Activated T-cell treated with anti-CD3 and anti-CD28 coated beads, Interleukin-2, amount 50 U/mL, for 1 hour (primary cell): Measurements from ENCODE around the gene PRKCA.
"Not testable (repeated sequence)": the region's sequence is repeated elsewhere in the genome, so short reads cannot be mapped to it uniquely, and the experiment has no call there.

Experiments used
- DNase-seq: peaks from one replicate; pipeline ENCODE4 v3.0.0-alpha.2; 2020

Gene PRKCA

DNA sequence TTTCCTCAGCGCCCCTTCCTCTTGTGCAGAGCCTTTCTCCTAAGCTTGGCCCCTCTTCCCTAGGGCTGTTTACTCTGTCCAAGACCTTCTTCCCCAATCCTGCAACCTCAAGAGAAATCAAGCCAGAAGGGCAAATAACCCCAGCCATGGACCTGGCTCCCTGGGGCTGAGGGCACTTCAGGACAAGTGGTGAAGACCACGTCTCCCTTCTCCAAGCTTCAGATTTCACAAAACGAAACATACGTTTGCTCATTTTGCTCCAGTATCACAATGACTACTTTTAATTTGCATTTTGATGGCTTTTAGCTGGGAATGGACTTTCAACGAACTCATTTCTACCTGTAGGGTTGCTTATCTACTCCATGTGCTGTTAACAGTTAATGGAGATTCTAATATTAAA, 392.7 kb downstream of the PRKCA start:
- DNase-seq: no peak

- no peak for DNase-seq
These were observed 395.9 kb downstream of the PRKCA start for GRCh38 chr17:66698270-66698669.

DNA sequence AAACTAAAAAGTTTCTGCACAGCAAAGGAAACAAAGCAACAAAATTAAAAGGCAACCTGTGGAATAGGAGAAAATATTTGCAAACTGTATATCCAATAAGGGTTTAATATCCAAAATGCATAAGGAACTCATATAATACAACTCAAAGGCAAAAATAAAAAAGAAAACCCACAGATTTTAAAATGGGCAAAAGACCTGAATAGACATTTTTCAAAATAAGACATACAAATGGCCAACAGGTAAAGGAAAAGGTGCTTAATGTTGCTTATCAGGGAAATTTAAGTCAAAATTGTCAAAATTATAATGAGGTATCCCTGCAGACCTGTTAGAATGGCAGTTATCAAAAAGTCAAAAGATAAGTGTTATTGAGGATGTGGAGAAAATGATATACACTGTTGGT, 399.0 kb downstream of the PRKCA start:
- DNase-seq: no peak

GRCh38 chr17:66702106-66702936, 399.9 kb downstream of the PRKCA start:
- DNase-seq: no peak

- DNase-seq: no peak
These were observed 402.6 kb downstream of the PRKCA start for GRCh38 chr17:66704858-66705520.

- no peak for DNase-seq
These were observed 404.5 kb downstream of the PRKCA start for GRCh38 chr17:66706851-66707450.

DNA sequence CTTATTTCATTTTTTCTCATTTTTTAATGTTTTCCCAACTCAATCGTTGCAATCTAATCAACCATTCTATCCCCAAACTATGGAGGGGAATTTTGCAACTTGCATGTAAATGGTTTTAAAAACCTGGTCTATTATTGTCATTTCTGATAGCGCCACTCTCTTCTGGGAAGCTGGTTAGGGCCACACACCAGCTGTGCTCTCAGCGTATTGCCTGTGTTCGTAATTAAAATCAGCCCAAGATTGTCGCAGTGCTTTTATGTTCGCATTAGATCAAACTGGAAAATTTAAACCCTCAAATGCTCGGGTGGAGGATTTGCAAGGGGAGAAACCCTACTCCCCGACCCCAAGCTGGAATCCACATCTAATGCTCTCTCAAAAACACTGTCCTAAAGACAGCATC, 409.0 kb downstream of the PRKCA start:
- no peak for DNase-seq

- no peak for DNase-seq
These were observed 409.5 kb downstream of the PRKCA start for GRCh38 chr17:66711881-66712321.

GRCh38 chr17:66712453-66712852, 410.0 kb downstream of the PRKCA start:
- no peak for DNase-seq

DNA sequence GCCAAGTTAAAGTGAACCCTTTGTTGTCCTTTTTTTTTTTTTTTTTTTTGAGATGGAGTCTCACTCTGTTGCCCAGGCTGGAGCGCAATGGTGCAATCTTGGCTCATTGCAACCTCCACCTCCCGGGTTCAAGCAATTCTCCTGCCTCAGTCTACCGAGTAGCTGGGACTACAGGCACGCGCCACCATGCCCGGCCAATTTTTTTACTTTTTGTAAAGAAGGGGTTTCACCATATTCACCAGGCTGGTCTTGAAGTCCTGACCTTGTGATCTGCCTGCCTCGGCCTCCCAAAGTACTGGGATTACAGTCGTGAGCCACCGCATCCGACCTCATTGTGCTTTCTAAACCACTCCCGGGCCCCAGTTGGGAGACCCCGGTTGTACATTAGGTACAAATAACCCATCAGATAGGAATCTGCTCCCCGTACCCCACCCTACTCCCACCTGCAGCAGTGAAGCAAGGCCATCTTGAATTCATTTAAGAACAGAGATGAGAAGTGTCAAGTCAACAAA, 410.7 kb downstream of the PRKCA start:
- DNase-seq: not testable (repeated sequence)

DNA sequence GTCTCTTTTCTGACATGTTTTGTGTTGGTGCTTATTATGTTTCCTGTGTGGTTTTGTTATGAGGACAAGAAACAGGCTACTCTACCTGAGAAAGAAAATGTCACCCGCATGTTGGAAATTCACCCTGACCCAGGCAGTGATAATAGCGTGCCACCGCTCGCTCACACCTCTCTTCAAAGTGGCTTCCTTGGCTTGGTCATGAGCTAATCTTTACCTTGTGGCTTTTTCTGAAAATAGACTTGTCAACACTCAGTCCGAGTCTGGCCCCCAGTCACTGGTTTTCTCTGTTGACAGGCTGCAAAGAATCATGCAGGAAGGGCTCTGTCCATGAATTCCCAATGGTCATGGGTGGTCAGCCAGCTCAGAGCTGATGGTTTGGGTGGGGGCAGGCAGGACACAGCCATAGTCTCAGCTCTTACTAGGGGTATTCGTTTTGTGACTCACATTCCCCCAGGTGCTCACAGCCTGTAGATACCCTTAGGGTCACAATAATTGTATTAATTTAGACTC, 411.2 kb downstream of the PRKCA start:
- DNase-seq: no peak

- DNase-seq: no peak
These were observed 411.9 kb downstream of the PRKCA start for GRCh38 chr17:66714046-66715023.

DNA sequence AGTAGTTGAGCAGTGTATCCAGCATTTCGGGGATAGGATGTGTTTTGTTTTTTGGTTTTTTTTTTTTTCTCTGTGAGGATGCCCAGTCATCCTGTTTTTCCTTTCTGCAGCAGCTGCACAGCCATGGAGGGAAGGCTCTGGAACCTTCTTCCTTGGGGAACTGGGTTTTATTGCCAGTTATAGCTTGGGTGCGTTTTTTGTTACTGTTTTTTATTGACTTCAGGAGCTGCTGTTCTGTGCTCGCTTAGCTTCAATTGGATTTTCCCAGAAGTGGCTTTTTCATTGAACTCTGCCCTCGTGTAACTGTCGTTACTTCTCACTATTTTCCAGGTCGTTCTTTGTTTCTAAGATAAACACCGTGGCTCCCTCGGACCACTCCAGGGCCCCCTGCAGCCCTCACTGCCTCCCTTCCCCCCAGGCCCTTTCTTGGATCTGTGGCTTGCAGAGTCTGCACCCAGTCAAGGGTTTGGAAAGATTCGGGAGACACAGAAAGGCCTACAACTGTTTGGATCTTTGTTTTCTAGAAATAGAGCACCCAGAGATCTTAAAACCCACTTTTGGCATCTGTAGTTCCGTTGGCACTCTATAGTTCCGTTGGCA, 412.8 kb downstream of the PRKCA start:
- DNase-seq: no peak

DNA sequence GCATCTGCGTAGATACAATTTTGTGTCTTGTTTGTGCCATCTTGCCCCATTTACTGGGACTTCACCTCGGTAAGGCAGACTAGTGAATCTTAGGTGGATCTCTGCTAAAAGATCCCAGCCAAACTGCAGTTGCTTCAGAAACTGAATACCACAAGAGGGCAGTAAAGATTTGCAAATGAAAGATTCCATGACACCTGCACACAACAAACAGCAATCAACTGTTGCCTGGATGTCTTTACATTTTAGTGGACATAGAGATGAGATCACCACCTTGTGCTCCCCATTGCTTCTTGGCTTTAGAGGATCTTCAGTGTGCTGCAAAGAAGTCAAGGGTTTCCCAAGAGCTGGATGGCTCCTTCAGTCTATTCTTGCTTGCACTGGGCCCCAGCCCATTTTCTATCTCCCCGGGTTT, 413.3 kb downstream of the PRKCA start:
- DNase-seq: no peak

- no peak for DNase-seq
These were observed 414.0 kb downstream of the PRKCA start for GRCh38 chr17:66716236-66717026.

DNA sequence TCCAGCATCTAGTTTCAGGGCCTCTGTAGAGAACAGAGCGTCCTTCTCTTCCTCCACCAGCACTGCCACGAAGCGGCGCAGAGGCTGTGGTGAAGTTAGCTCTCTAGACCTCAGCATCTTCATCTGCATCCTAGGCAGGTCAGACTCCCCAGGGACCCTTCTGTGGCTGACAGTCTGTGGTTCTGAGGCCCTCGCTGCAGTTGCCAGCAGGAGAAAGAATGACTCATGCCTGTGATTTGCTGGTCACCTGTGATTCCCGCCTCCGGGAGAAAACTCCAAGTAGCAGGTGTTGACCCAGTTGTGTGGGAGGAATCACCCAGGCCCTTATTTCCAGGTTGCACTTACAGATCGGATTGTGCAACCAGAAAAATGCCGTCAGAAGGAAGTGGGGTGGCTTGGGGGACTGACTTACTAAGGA, 415.2 kb downstream of the PRKCA start:
- DNase-seq: no peak

DNA sequence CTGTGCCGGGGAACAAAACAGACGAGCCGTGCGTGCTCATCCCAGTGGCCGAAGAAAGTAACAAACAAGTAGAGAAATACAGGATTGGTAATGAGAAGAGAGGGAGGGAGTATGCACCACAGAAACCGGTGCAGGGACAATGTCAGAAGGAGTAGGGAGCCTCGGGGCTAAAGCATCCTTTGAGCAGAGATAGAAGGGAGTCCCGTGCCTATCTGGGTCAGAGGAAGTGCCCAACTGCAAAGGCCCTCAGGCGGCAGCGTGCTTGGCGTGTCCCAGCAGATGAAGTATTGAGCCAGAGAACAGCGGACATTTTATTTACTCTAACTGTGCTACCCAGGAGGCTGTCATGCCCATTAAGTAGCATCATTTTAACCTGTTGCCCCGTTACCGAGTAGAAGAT, 417.6 kb downstream of the PRKCA start:
- DNase-seq: no peak

DNA sequence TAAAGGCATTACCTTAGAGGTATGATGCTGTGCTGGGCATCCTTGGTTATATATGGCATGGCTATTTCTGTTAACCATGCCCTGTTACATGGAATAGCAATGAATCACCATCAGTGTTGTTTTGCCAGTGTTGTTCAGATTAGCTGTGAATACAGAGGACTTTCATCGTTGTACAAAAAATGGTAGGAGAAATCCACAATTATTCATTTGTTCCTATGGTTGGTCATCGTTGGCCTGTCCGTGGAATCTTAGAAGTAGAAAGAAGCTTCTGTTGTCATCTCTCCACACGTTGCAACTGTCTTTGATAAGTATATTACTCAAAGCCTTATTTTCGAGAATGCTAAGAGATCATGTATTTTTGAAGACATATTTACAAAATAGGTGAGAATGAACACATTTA, 418.2 kb downstream of the PRKCA start:
- no peak for DNase-seq

DNA sequence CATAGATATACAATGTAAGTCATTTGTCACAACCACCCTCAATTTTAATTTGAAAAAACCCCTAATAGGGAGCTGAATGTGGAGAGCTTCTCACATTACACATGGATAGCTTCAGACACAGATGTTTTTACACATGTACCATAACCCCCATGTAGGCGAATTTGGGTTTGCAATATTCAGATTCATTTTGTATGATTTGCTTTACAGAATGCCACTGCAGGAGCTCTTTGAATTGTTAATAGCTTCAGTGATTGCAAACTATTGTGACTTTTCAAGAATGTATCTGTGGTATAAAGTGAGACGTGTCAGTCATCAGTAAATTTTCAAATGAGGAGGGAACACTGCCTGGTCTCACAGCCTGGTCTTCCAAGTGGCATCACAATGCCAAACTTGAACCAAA, 419.9 kb downstream of the PRKCA start:
- DNase-seq: no peak

DNA sequence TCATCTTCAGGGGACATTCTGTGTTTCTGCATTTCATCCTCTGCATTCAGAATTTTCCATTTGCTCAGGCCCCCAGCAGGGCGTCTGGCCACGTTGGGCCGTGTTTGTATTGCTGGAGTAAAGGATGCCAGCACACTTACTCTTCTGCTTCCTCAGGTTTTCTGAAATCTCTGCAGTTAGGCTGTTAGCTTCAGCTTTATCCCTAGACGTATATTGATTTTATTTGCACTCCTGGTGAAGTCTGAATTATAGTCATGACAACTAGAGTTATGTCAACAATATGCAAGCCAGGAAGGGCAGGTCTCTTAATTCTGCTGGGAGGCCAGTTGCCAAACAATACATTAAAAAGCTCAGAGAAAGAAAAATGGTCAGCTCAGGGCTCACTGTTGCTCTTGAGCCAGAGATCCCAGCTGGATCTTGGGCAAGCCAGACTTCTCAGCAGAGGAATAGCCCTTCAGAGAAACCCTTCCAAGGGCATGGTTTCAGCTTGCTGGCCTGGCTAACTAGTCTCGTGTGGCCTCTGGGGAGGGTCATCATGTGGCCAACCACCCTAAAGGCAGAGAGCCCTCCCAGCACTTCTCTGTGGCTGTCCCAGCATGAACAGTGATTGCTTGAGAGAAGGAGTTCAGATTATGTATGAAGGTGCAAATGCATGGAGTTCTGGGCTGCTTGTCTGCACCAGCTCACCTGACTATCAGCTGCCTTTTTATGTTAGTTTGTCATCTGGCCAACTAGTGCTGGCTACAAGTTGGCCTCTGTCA, 422.3 kb downstream of the PRKCA start:
- DNase-seq: no peak
